ENCODE measurements around the gene MAP3K6.
"Not testable (repeated sequence)": the region's sequence is repeated elsewhere in the genome, so short reads cannot be mapped to it uniquely, and the experiment has no call there.

MAP3K6 gene

GRCh38 chr1:27366411-27367159 is at the start of gene MAP3K6:
Gene MAP3K6, minus strand, starts transcription at chr1:27366961. Its CDS starts 364 bp downstream, at chr1:27366597.
- no peak for FAIRE-seq

GRCh38 chr1:27414091-27414490 is 47.3 kb upstream of the MAP3K6 start:
- no peak for FAIRE-seq

DNA sequence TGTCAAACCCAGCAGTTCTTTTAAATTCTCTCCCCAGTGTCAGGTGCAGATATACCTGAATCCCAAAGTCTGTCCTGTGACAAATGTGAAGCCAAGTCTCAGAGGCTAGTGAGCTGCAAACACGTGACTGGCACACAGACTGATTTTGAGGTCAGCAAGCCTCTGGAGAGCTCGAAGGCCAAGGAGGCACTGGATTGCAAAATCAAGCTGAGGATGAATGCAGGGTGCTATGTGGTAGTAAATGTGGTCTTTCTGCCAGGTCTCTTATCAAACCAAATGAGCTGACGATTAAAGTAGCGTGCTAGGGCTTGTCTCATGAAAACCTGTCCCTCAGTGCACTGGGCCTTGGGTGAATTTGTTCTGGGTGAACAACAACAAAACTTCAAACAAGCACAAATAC is 46.2 kb upstream of the MAP3K6 start:
- no peak for FAIRE-seq

- FAIRE-seq: no peak
Measured at GRCh38 chr1:27412502-27412901, 45.7 kb upstream of the MAP3K6 start.

DNA sequence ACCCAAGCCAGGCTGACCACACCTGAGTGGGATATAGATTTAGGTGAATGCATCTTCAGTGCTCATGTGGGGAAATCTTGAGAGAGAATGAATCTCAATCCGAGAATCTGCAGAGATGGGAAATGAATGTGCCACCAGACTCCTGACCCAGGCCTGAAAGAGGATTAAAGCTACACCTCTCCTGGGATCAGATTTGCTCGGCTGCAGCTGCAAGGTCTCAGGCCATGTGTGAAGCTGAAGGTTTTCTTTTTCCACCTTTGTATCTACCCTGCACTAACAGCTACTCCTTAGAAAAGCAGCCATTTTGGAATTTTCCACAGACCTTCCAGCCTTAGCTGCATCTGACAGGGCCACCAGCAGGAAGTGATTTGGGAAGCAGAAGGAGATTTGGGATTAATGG is 43.9 kb upstream of the MAP3K6 start:
- no peak for FAIRE-seq

DNA sequence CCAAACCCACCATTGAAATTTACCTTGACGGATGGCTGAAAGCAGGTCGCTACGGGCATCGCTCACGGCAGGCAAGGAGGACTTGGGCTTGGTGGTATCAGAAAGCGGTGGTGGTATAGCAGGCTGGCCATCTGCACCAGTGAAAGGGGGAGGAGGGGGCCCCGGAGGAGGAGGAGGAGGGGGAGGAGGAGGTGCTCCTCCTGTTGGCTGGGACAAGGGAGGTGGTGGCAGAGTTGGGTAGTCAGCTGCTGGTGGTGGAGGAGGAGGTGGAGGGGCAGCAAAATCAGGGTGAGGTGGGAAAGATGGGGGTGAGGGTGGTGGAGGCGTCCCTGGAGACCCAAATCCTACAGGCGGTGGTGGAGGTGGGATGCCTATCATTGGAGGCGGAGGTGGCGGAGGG is 42.9 kb upstream of the MAP3K6 start:
- FAIRE-seq: no peak

- no peak for FAIRE-seq
Measured at GRCh38 chr1:27408151-27408550, 41.4 kb upstream of the MAP3K6 start.

DNA sequence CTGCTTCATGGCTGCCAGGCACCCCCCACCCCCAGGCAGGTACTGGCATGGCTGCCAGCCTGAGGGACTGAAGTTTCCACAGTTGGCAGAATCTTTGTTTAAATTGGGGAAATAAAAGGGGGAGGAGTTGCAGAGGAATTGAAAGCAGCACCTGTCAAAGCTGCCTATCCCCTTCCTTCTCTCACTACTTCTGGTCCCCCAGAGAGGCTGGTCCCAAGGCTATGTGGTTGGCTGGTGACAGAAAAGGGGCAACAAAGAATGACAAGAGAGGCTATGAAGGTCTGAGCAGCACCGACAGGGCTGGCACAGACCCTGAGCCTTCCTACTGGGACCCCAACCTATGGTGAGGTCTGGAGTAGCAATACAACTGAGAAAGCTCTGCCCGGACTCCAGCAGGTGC is 40.0 kb upstream of the MAP3K6 start:
- FAIRE-seq: not testable (repeated sequence)

GRCh38 chr1:27406362-27406680 is 39.6 kb upstream of the MAP3K6 start:
- no peak for FAIRE-seq

DNA sequence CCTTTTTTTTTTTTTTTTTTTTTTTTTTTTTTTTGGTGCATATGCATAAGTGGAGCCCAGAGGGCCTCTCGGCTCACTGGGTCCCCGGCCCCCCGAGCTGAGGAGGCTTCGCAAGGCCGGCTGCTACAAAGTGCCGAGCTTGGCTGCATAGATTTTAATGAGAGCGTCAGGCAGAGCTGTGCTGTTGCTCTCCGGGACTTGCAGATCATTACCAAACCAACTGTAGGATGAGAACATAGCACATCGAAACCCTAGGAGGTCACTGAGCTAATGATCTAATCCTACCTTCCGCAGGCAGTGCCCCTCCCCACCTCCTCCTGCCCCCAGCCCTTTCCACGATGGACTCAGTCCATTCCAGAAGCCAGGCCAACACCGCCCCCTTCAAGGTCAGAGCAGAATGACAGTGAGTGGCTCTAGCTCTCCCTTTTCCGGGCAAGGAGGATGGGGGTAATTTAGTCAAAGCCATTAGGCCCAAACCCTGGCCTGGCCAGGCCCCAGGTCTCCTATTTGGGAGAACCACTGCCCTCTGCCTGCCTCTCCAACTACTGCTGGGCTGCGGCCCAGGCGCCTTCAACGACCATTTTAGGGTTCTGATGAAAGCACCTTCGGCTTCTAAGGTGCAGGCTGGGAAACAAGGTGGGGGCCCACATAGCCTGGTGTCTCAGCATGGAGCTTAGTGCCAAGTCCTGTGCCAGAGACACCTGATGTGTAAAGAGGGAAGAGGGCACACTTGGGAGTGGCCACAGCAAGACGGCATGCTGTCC is 39.0 kb upstream of the MAP3K6 start:
- not testable (repeated sequence) for FAIRE-seq

GRCh38 chr1:27405074-27405473 is 38.3 kb upstream of the MAP3K6 start:
- FAIRE-seq: no peak

DNA sequence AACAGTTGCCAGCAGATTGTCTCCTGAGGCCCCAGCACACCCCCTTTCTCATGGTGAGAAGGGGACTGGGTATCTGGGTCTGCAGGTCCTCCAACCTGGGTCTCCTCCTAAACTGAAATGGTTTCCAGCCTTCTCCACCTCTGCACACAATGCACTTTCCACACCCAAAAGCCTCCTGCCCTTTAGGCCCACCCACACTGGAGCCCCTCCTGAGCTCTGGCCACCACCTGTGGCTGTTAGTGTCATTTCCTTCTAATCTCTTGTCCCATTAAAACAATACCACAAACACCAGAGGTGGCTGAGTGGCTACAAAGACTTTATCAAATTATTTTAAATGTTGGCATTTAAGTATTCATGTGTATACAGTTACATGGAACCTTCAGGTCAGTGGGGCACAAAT is 37.2 kb upstream of the MAP3K6 start:
- FAIRE-seq: no peak

DNA sequence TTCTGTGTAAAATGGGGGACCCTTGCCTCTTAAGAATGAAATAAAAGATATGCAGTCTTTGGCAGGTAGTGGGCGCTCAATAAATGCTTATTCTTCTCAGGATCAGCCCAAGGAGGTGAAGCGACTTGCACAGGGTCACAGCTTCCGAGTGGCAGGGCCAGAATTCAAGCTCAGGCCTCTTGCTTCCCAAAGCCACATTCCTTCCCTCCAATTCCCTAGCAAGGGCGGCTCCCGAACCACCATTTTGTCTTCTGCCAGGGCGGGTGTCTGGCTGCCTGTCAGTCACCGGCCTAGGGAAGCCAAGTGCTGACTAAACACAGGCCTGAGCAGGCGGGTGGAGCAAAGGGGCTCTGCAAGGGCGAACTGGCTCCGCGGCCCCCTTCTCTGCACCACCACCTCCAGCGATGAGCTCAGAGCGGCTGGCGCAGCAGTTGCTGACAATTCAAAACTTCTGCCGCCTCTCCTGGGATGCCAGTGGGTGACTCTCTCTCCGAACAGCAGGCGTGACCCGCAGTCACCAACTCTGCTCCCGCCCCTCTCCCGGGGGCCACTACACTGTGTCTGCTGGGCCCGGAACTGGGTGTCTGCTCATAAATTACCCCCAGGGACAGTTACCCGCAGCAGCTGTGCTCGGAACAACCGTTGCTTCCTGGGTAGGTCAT is 36.4 kb upstream of the MAP3K6 start:
- FAIRE-seq: no peak

DNA sequence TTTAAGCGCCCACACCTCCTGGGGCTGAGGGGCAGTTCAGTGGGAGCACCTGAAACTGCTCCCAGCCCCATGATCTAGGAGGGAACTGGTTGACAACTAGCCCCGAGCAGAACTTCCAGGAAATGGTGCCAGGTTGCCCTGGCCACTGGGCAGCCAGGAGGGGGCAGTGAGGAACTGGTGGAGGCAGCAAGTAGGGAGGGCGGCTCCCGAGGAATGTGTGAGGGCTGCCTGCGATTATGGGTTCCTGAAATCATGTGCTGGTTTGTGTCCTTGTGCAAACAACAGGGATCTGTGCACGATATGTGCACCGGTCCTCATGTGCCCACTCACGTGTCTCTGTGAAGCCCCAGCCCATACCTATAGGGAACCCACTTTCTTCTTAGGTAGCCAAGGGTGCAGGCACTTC is 35.6 kb upstream of the MAP3K6 start:
- FAIRE-seq: no peak

DNA sequence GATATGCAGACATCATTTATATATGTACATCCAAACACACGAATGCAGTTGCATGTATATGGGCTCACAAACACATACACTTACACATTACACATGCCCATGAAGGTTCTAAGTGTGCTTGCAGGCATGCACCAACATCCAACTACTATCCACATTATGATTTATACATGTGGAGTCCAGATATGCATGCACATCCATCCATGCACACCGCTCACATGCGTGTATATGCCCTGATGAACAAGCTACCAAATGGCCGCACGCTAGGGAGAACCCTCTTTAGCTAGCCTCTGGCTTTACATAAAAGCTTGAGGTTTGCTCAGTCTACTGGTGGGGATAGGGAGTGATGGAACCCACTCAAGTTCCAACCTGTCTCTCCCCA is 34.2 kb upstream of the MAP3K6 start:
- FAIRE-seq: no peak

GRCh38 chr1:27400082-27400962 is 33.6 kb upstream of the MAP3K6 start:
- FAIRE-seq: no peak

DNA sequence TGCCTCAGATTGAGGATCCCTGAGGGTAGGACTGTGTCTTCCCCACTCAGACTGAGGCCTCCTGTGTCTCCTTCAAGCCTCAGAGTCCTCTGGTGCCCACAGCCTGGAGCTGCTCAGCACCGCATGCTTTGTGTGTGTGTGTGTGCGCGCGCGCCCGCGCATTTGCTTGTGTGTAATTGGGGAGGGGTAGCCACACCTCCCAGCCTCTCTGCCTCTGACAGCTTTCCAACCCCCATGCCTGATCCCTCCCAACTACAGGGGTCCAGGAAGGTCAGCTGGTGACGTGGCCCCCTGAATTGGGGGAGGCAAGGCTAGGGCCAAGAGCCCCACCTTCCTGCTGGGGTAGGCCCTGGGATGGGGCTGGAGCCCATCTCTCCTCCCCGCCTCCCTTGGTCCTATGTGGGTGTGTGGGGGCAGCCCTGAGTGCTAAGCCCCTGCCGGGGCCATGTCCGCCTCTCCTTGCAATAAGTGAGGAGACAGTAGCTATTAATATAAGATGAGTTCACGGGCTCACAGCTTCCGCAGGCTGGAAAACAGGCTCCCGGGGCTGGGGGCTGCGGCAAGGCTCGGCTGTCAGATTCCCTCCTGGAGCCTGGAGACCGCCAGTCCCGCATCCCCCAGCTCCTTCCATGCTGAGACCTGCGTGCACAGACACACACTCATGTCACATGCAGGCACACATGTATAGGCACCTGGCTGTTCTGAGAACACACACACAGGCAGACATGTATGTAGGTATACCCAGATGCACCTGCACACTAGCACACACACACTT is 32.7 kb upstream of the MAP3K6 start:
- FAIRE-seq: no peak

- no peak for FAIRE-seq
Measured at GRCh38 chr1:27398405-27399149, 31.8 kb upstream of the MAP3K6 start.

- no peak for FAIRE-seq
Measured at GRCh38 chr1:27397749-27398148, 31.0 kb upstream of the MAP3K6 start.

DNA sequence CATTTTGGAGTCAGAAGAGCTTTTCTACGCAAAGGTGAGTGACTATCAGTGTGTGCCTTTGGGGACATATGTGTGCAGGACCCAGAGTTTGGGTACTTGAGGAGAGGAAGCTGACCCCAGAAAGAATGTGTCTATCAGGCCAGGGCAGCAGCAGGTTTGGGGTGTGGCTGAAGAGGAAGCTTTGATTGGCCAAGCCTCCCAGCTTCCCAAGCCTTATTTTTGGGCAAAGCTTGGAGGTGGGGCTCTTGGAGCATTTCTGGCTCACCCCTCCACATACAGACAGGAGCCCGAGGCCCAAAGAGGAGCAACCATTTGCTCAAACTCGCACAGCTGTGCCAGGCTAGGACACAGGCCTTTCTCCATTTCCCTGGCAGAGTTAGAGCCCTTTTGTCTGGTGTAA is 30.3 kb upstream of the MAP3K6 start:
- no peak for FAIRE-seq

- no peak for FAIRE-seq
Measured at GRCh38 chr1:27395441-27396195, 28.9 kb upstream of the MAP3K6 start.
